Kidney (tissue), 14 donors: Measurements from ENCODE around the gene CCR5. TPM values are rescaled to one million over a fixed set of nuclear protein-coding genes. Genes with fewer than 3 reads are reported as not detected.
A peak's percentile ranks its signal among the peaks of the same experiment; 100 is the strongest.

Source experiments
- DNase-seq, 5 donors: peaks; one replicate each; pipeline ENCODE4 v3.0.0-alpha.2; 2013 to 2020
- FAIRE-seq: peaks from 2 replicates; lab custom pipeline; 2012; peaks lifted over from hg19 to GRCh38; lab: Jason Lieb, UNC
- H3K27ac ChIP-seq, 2 donors: one replicate each; pipeline ENCODE4 v1.7.0; 2013; ENCODE audit warnings: low read depth in 2 of 2, low read length in 2 of 2, inconsistent platforms in 1 of 2
- H3K27me3 ChIP-seq: one replicate; pipeline ENCODE4 v1.7.1; 2013; ENCODE audit warnings: low read length, inconsistent platforms; ENCODE audit not compliant: control insufficient read depth, insufficient read depth
- H3K36me3 ChIP-seq, 3 donors: one replicate each; pipeline versions ENCODE4 v1.7.0 to v1.7.1; 2013; ENCODE audit warnings: low read length in 3 of 3, control low read depth in 1 of 3, inconsistent platforms in 1 of 3; ENCODE audit not compliant: insufficient read depth in 3 of 3, control insufficient read depth in 2 of 3
- H3K4me1 ChIP-seq, 3 donors: one replicate each; pipeline versions ENCODE4 v1.7.0 to v1.7.1; 2013; ENCODE audit warnings: low read length in 3 of 3, inconsistent platforms in 1 of 3, low read depth in 1 of 3; ENCODE audit not compliant: control insufficient read depth in 2 of 3, insufficient read depth in 2 of 3
- H3K4me3 ChIP-seq, 3 donors: one replicate each; pipeline versions ENCODE4 v1.7.0 to v1.8.1; 2013; ENCODE audit warnings: low read length in 3 of 3, control low read depth in 1 of 3, inconsistent platforms in 1 of 3
- H3K9ac ChIP-seq, 3 donors: one replicate each; pipeline versions ENCODE4 v1.7.0 to v1.7.1; 2013; ENCODE audit warnings: low read length in 3 of 3, control low read depth in 1 of 3, inconsistent platforms in 1 of 3
- H3K9me3 ChIP-seq, 3 donors: one replicate each; pipeline versions ENCODE4 v1.7.0 to v1.7.1; 2013; ENCODE audit warnings: low read length in 3 of 3, control low read depth in 1 of 3, inconsistent platforms in 1 of 3; ENCODE audit not compliant: control insufficient read depth in 2 of 3, insufficient read depth in 1 of 3
- CTCF ChIP-seq: IDR thresholded peaks from 3 replicates; pipeline ENCODE4 v1.5.1; 2012; ENCODE audit warnings: mild to moderate bottlenecking, moderate library complexity, borderline replicate concordance; ENCODE audit not compliant: insufficient read depth; ENCODE audit errors: extremely low read depth
- intact Hi-C: fragments of 100-400 bp; cut with DNase I; formaldehyde crosslinking; loops from one replicate; pipeline ENCODE4 v1.11.1; 2022
- polyA plus RNA-seq: library from polyadenylated mRNA; stranded (reverse); fragments of 350-450 nt; fragmentation: Illumina TruSeq; extraction: RNeasy Lipid Tissue Mini Kit (QIAGEN cat#74804); gene quantifications from one replicate; pipeline ENCODE4 v1.2.3, GENCODE V29; 2014; ENCODE audit warnings: low read depth, low replicate concordance; ENCODE audit not compliant: insufficient read depth
- total RNA-seq: library from RNA; stranded (reverse); fragmentation: NEBNext Ultra II Directional; extraction: Animal tissue kit (Norgen Biotek cat#: 25700); gene quantifications from one replicate; pipeline ENCODE4 v1.2.1, GENCODE V29; 2021
- donor health status: control.
- donor health status: control.
- donor health status: control.
- donor health status: control.
- donor health status: control.
- donor health status: DM: yes; HTN: yes; CAD: no.
- donor health status: Normal renal cell carcinoma (clear cell type).

Gene CCR5
- total and polyA plus RNA-seq, 2 donors from 2014 or later = 0.32 to 4.4 TPM

GRCh38 chr3:46368569-46368968 is 2.2 kb upstream of the CCR5 start:
- Histone ChIP-seq H3K4me3 (no peak overlapping the region), H3K9ac (no peak overlapping the region), H3K27me3 (no peaks in the 10 kb centered on the region), H3K27ac (no peak overlapping the region), H3K36me3 (no peaks in the 10 kb centered on the region), H3K4me1 (no peaks in the 10 kb centered on the region), H3K9me3 (no peaks in the 10 kb centered on the region)
- DNase-seq (peak in 2 of 5 donors; percentile 22 to 80), FAIRE-seq (no peak)
- intact Hi-C loops = no loop called here
- peak; percentile 9 for TF ChIP-seq CTCF

DNA sequence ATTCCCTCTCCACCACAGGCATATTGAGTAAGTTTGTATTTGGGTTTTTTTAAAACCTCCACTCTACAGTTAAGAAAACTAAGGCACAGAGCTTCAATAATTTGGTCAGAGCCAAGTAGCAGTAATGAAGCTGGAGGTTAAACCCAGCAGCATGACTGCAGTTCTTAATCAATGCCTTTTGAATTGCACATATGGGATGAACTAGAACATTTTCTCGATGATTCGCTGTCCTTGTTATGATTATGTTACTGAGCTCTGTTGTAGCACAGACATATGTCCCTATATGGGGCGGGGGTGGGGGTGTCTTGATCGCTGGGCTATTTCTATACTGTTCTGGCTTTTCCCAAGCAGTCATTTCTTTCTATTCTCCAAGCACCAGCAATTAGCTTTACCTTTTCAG is 1.6 kb upstream of the CCR5 start:
- FAIRE-seq = no peak
- H3K9ac ChIP-seq = no peak overlapping the region
- H3K4me1 ChIP-seq = no peaks in the 10 kb centered on the region
- intact Hi-C loops = no loop called here
- no peak for TF ChIP-seq CTCF
- no peak overlapping the region for H3K4me3 ChIP-seq
- H3K36me3 ChIP-seq = no peaks in the 10 kb centered on the region
- no peaks in the 10 kb centered on the region for H3K27me3 ChIP-seq
- no peaks in the 10 kb centered on the region for H3K9me3 ChIP-seq
- no peak overlapping the region for H3K27ac ChIP-seq
- DNase-seq = no peak

DNA sequence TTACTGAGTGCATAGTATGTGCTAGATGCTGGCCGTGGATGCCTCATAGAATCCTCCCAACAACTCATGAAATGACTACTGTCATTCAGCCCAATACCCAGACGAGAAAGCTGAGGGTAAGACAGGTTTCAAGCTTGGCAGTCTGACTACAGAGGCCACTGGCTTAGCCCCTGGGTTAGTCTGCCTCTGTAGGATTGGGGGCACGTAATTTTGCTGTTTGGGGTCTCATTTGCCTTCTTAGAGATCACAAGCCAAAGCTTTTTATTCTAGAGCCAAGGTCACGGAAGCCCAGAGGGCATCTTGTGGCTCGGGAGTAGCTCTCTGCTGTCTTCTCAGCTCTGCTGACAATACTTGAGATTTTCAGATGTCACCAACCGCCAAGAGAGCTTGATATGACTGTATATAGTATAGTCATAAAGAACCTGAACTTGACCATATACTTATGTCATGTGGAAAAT is 1.0 kb upstream of the CCR5 start:
- DNase-seq = no peak
- H3K9me3 ChIP-seq = no peaks in the 10 kb centered on the region
- no peak for FAIRE-seq
- no peaks in the 10 kb centered on the region for H3K27me3 ChIP-seq
- no peak overlapping the region for H3K4me3 ChIP-seq
- H3K4me1 ChIP-seq = no peaks in the 10 kb centered on the region
- H3K9ac ChIP-seq = no peak overlapping the region
- intact Hi-C loops = loop anchor here (10.0 kb wide), 2 partner anchors 285 to 425 kb away; partner anchors contain the start of gene CXCR6
- H3K27ac ChIP-seq = peak overlapping the region in 1 of 2 donors; percentile 36
- no peak for TF ChIP-seq CTCF
- H3K36me3 ChIP-seq = no peaks in the 10 kb centered on the region
